GM10248 (cell line): ENCODE data around the gene FBXO28.

Experiments
- CTCF ChIA-PET: fragments of 300-600 bp; sonication (Branson Sonifier 250); formaldehyde crosslinking; extraction: SDS; loops from one replicate; lab custom pipeline; 2021; ENCODE audit warnings: antibody characterized with exemption; lab: Yijun Ruan, JAX
- POLR2A ChIA-PET: fragments of 350-650 bp; sonication (Branson Sonifier 250); formaldehyde crosslinking; extraction: SDS; loops from one replicate; lab custom pipeline; 2020; ENCODE audit warnings: antibody characterized with exemption; lab: Yijun Ruan, JAX
- DNase-seq: peaks from one replicate; pipeline ENCODE4 v3.0.0; 2012; ENCODE audit errors: extremely low spot score
- TF ChIP-seq, protein P1 (sequence below): IDR thresholded peaks from 2 replicates; pipeline ENCODE4 v1.5.1; 2012; ENCODE audit warnings: mild to moderate bottlenecking, low read depth; ENCODE audit errors: extremely low read depth, missing control alignments, control extremely low read depth

Gene FBXO28

DNA sequence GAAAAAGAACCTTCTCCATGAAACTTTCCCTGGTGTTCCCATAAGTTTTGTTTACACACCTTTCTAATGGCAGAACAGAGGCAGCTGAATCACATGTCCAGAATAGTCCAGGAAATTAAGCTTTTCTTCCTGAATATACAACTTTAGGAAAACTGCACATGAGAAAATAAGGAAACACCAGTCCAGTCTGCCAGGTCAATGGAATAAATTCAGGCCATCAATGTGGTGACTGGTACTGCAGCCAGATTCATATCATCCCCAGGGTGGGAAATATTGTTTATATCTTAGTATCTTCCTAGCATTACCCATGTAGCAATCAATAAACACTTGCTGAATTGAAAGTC is 6.7 kb upstream of the FBXO28 start:
- POLR2A ChIA-PET, result no interaction called here
- TF ChIP-seq, protein P1, sequence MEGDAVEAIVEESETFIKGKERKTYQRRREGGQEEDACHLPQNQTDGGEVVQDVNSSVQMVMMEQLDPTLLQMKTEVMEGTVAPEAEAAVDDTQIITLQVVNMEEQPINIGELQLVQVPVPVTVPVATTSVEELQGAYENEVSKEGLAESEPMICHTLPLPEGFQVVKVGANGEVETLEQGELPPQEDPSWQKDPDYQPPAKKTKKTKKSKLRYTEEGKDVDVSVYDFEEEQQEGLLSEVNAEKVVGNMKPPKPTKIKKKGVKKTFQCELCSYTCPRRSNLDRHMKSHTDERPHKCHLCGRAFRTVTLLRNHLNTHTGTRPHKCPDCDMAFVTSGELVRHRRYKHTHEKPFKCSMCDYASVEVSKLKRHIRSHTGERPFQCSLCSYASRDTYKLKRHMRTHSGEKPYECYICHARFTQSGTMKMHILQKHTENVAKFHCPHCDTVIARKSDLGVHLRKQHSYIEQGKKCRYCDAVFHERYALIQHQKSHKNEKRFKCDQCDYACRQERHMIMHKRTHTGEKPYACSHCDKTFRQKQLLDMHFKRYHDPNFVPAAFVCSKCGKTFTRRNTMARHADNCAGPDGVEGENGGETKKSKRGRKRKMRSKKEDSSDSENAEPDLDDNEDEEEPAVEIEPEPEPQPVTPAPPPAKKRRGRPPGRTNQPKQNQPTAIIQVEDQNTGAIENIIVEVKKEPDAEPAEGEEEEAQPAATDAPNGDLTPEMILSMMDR, result no peak

DNA sequence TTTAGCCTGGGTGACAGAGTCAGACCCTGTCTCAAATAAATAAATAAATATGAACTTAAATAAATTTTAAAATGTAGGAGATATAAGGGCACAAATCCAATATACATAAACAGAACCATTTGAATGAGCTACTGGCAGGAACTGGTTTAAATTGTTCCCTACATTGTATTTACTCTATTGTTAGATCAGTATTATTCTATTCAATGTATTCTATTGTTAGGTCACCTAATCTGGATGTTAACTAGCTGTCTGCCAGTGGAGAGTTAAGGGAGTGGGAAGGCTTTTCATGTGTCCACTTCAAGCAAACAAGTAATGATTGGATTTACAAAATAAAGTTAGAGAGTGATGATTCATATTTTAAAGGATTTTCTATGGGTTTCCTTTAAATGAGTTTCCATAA is 4.9 kb upstream of the FBXO28 start:
- ChIA-PET POLR2A (no interaction called here), CTCF (interaction anchor here (0.8 to 1.3 kb wide), 2 partner anchors 58 to 285 kb away, joined by 3 read pairs; no protein-coding TSS in a partner anchor)
- no peak for DNase-seq
- TF ChIP-seq, protein P1, result no peak

More for the DNA sequence above, 6.7 kb upstream of the FBXO28 start:
- CTCF ChIA-PET, result interaction anchor here (0.6 to 1.4 kb wide), 7 partner anchors 14 to 551 kb away, joined by 3 to 5 read pairs (median 3); no protein-coding TSS in a partner anchor
- DNase-seq, result no peak

DNA sequence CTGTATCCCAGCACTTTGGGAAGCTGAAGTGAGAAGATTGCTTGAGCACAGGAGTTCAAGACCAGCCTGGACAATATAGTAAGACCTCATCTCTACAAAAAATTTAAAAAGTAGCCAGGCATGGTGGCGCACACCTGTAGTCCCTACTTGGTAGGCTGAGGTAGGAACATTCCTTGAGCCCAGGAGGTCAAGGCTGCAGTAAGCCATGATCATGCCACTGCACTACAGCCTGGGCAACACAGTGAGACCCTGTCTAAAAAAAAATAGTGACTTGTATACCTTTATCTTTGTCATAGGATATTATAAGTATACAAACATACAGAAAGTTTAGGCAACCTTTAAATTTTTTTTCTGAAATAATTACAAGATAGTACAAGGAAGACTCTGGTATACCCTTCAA is 3.9 kb upstream of the FBXO28 start:
- ChIA-PET POLR2A (no interaction called here), CTCF (interaction anchor here (0.8 kb wide), 1 partner anchor 349 kb away, joined by 3 read pairs; no protein-coding TSS in a partner anchor)
- DNase-seq, result no peak
- TF ChIP-seq, protein P1, result no peak

DNA sequence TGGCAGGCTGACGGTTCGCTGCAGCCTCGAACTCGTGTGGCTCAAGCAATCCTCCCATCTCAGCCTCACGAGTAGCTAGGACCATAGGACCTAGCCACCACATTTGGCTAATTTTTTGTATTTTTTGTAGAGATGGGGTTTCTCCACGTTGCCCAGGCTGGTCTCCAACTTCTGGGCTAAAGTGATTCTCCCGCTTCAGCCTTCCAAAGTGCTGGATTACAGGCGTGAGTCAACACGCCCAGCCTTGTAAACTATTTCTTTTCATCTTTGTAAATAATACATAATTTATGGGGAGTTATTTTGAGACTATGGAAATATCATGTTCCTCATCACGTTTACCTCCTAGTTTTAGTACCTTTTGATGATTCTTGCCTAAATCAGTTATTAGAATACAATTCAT is 906 bp upstream of the FBXO28 start:
- TF ChIP-seq, protein P1, result no peak
- DNase-seq, result no peak
- ChIA-PET CTCF (no interaction called here), POLR2A (no interaction called here)

DNA sequence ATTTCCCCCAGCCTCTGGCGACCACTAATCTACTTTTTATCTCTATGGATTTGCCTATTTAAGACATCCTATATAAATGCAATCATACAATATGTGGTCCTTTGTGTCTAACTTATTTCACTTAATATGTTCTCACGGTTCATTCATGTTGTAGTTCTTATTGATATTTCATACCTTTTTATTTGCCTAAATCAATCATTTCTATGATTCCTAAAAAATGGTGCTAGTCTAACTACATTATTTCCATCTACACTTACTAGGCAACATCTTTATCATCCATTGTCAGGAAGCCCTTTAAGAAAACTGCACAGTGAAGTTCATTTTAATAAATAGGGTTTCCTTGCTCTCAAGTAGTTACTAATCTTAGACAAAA is 380 bp upstream of the FBXO28 start:
- POLR2A ChIA-PET, result no interaction called here
- DNase-seq, result no peak
- CTCF ChIA-PET, result interaction anchor here (1.0 to 5.6 kb wide), 3 partner anchors 11 to 344 kb away, joined by 5 to 47 read pairs (median 7); no protein-coding TSS in a partner anchor
- TF ChIP-seq, protein P1, result no peak

DNA sequence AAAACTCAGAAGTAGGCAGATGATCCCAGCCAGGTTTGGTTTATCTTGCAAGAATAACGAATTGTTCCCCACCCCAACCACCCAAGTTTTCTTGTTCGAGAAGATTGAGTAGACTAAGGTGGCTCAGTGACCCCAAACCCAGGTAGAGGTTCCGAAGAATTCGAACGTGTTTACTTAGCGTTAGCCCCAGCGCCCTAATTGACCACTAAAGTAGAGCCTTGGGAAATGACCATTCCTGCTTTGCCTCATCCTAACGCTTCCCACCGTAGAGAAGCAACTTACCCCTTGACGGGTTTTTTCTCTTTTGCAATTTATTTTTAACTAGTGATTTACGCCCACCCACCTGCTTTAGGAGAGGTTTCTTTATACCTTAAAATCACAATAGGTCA is 870 bp downstream of the FBXO28 start:
- ChIA-PET POLR2A (no interaction called here), CTCF (interaction anchor here (1.0 to 5.6 kb wide), 5 partner anchors 10 to 344 kb away, joined by 3 to 63 read pairs (median 7); partner anchors contain the start of gene DEGS1)

More for the DNA sequence above, 870 bp downstream of the FBXO28 start:
- TF ChIP-seq, protein P1, result no peak
- DNase-seq, result no peak
